GM19467 (cell line): Measurements from ENCODE around the gene UBASH3B.
A peak's percentile ranks its signal among the peaks of the same experiment; 100 is the strongest.

Source experiments
- ATAC-seq: cut with Tn5 transposase; IDR thresholded peaks from one replicate; pipeline ENCODE4 v1.9.1; 2021; ENCODE audit warnings: mild to moderate bottlenecking, moderate library complexity; ENCODE audit not compliant: unreplicated experiment

UBASH3B gene

DNA sequence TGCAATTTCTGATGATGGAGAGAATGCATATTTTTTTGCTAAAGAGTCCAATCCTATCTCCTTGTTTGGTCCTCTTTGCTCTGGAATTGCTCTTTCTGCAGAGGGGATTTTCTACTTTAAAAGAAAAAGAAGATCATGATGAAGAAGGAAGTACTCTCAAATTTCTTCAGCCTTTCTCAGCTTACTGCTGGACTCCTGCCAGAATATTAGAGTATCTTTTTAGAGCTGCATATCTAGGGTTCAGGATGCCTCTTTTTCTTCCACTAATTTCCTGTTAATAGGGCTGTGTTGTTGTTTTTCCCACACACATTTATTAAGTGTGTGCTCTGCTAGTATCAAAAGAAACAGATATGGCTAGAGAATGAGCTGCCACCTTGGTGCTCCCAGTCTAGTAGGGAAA is 18.2 kb downstream of the UBASH3B start:
- no peak for ATAC-seq

DNA sequence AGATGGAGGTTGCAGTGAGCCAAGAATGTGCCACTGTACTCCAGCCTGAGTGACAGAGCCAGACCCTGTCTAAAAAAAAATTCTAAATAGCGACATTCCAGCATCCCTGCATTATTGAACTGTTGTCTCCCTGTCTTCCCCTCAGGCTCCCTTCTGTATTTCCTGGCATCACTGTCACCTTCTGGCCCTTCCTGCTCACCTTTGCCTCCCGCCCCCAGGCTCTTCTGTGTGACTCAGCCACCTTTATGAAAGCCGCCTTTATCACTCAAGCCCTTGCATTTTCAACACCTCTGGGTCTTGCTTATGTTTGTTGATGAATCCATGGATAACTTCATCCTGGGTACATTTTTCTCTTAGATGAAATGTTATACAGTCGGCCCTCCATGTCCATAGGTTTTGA is 21.1 kb downstream of the UBASH3B start:
- no peak for ATAC-seq

DNA sequence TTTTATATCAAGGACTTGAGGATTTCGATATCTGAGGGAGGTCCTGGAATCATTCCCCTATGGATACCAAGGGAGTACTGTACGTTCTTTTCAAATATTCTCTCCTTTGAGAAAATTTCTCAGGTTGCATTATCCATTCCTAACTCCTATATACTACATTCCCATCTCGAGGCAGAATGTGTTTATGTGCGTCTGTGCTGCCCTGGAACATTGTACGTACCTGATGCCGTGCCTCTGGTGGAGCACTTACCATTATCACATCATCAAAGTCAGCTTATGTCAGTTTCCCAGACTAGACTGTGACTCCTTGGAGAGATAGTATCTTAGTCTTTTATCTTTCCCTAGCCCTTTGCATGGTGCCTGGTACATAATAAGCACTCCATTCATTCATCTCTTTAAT is 21.7 kb downstream of the UBASH3B start:
- no peak for ATAC-seq

DNA sequence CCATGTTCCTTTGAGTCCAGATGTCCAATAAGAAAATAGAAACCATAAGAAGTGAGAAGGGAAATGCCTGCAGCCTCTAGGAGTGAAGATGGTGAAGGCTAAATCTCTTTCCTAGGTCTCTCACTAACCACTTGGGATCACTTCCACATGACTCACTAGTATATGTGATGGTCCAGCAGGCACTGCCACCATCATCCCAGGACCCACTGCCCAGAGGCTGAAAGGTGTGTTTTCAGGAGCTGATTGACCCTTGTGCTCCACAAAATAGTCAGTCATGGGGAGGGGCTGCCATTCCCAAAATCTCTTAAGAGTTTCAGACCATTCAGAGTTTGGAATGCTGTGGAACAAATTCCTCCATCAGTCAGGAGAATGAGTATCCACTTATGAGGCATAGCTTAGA is 22.9 kb downstream of the UBASH3B start:
- no peak for ATAC-seq

DNA sequence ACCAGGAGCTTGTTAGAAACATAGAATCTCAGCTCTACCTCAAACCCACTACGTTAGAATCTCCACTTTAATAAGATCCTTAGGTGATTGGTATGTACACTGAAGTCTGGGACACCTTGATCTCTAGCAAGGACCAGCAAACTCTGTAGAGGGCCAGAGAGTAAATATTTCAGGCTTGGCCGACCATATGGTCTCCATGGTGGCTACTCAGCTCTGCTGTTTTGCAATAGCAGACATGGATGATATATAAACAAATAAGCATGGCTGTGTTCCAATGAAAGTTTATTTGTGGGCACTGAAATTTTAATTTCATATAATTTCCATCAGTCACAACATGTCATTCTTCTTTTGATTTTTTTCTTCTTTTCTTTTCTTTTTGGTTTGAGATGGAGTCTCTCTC is 23.9 kb downstream of the UBASH3B start:
- ATAC-seq: no peak

DNA sequence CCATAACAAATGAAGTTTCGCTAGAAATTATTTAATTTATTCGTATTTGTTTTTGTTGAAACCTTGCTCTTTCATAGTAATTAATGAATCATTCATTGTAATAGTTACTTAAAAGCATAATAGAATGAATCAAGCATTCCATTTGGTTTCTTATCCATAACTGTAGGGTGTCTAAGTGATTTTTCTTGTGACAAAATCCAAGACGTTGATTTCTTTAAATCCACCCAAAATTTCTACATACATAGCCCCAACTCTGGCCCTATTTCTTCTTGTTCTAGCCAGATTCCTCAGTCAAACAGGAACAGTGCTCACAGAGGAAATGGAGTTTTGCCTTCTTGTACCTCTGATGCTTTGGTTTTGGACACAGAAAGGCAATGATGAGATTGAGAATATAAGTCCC is 25.5 kb downstream of the UBASH3B start:
- no peak for ATAC-seq

DNA sequence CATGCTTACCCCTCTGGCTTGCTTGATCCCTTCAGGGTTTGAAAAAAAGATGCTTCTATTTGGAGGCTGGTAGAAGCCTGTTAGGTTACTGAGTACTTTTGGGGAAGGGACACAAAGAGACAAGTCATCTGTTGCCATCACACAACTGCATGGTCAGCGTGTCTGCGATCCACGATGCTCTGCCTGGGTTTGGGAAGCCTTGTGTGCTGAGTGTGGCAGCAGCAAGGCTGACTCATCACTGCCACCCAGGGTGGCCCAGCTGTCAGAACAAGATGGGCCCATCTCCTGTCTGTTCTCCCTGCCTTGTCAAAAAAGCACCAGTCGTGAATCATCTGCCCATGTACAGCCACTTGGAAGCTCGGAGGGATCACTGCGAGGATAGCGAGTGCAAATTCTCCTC is 26.2 kb downstream of the UBASH3B start:
- ATAC-seq: no peak

DNA sequence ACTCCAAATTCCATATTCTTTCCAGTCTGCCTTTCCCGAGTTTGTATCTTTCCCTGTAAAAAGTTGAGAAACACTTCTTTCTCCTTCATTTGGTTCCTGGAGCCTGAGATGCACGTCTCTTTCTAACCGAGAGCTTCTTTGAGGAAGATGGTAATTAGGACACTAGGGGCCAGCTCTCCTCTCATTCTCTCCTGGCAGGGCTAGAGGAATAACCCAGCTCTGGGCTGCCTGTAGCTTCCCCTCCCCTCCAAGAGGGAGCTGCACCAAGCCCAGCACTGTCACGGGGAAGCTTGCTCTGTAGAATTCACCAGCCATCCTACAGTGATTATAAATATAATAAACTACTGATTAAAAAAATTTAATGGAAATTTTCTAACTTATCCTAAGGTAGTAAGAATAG is 26.9 kb downstream of the UBASH3B start:
- no peak for ATAC-seq

DNA sequence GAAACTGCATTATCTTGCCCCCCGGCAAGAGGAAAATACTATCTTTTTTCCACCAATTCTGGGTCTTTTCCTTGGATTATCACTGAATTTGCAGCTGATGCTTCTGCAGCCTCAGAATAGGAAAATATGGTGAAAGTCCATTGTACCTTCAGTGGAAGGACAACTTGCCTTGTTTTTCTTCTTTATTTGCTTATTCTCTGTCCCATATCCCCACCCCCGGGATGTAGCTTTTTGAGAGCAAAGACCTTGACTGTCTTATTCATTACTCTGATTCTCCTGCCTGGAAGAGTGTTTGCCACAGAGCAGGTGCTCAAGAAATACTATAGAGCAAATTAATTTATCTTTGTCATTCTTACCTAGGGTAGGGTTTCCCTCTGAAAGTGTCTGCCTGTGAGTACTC is 29.5 kb downstream of the UBASH3B start:
- no peak for ATAC-seq

DNA sequence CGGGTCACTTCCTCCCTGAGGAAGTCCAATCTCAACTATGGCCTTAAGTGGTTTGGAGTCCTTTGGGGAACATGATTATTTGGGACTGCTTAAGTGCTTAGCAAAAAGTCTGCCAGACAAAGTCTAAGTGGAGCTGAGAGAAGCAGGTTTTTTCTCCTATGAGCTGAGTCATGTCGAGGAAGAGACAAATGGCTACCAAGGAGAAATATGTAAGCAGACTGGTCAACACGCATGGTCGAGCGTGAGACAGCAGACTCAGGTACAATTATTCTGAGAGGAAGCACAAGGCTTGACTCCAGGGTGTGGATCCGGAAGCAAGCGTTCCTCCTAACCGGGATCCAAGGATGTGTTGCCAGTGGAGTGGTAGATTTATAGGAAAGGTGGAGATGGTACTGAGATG is 30.6 kb downstream of the UBASH3B start:
- ATAC-seq: no peak

DNA sequence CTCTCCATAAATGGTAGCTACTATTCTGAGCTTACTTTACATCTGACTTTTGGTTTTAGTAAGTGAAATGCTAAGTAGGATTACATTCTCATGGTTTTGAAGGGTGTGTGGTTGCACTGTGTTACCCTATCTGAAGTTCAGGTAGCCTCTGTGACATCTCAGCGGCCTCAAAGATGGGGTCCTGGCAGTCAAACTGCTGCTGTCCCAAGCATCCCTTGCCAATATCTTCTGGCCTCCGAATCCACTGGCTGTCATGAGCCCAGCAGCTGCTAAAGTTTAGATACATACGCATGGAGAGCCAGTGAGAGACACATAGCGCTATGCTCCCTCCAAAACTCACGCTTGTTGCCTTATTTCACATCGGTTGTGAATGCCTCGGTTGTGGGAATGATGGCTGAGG is 34.9 kb downstream of the UBASH3B start:
- ATAC-seq: no peak

DNA sequence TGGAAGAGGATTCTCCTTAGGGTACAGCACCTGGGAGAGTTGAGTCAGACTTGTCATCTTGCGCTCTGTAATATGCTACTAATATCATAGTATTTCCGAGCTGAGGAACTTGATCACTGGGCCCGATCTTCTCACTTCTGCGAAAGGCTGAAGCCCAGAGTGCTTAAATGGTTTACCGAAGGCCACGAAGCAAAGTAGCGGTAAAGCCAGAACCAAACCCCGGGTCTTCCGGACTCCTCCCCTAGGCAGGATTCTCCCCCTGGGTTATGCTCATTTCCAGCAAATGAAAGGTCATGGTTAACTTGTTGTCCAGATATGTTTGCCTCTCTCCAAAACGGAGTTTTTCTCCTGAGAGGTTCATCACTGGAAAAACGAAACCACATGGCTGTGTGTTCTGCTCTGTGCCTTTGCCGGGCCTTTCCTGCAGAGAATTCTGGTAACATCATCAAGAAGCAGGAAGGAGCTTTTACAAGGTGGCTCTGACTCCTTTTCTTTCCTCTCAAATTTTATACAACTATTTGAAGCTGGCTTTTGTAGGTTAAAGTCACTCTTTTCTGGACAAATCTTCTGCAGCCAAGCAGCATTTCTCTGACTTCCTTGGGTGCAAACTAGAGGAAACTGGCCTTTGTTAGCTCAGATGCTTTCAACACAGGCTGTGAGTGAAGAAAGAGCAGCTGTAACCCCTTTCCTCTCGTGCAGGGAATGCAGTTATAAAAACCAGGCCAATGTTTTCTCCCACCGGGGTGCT is 35.5 kb downstream of the UBASH3B start:
- no peak for ATAC-seq

DNA sequence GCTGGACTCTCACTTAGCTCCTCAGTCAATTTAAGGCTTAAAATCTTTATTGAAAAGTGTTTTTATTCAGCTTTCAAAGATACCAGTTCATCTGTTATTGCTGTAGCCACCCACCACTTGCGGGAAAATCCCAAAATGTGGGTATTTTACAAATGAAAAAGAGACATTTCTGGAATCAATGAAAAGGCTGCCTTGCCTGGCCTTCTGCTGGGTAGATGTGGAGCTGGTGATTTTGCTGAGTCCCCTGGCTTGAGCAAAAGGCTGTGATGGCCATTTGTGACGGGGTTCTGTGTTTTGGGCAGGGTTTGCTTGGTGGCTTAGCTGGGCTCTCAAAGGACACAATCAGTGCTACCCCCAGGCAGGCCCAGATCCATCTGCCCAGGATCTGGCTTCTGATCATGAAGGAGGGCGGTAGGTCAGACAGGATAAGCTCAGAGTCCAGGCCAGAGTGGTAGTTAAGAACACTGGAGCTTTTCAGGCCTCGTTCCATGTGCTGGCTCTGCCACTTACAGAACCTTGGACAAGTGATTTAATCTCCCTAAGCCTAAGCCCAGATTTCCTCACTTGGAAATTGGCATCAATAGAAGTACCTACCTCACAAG is 36.1 kb downstream of the UBASH3B start:
- ATAC-seq: no peak

DNA sequence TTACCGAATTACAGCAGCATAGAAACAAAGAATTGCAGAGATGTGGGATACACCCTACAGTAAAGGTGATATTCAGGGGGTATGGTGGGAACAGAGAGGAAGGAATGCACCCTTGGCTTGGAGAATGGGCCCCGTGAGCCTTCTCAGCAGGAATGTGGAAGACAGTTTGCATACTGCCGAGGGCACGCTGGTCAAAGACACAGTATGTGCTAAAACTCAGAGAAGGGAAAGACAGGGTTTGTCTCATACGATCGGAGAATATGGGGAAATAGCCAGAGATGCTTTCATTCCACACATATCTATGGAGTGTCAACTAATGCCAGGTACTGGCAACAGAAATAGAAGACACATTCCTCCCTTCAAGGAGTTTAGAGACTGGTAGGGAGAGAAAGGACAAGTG is 36.9 kb downstream of the UBASH3B start:
- ATAC-seq: no peak

DNA sequence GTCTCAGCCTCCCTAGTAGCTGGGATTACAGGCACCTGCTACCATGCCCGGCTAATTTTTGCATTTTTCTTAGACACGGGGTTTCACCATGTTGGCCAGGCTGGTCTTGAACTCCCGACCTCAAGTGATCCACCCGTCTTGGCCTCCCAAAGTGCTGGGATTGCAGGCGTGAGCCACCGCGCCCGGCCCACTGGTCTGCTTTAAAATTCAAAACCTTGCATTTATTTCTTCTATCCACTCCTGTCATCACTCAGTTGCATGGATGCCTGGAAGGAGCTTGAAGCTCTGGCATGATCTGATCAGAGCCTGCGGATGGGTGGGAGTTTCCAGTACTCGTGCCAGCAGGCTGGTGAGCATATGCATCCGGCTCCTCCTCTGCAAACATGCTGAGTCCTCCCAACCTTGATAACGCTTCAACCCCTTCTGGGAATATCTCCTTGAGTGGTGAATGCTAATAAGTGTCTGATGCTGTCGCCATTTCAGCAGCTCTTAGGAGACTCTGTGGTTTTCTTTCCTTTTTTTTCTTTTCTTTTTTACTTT is 39.6 kb downstream of the UBASH3B start:
- no peak for ATAC-seq

DNA sequence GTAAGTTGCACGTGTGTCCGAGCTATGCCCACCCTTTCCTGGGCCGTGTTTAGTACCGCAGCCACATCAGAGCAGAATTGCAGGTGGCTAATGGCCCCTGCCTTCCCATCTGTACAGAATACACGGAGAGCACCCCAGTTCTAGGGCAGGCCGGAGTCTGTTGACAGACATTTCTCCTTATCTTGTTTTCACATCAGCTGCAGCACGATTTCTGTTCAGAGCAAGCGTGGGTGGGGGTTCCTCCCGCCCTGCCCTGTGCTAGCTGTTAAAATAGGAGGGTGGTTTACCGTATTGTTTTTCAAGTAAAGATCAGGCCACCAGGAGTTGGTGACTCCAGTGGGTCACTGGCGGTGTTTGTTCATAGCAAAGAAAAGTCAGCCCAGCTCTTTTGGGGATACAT is 41.1 kb downstream of the UBASH3B start:
- ATAC-seq: no peak

DNA sequence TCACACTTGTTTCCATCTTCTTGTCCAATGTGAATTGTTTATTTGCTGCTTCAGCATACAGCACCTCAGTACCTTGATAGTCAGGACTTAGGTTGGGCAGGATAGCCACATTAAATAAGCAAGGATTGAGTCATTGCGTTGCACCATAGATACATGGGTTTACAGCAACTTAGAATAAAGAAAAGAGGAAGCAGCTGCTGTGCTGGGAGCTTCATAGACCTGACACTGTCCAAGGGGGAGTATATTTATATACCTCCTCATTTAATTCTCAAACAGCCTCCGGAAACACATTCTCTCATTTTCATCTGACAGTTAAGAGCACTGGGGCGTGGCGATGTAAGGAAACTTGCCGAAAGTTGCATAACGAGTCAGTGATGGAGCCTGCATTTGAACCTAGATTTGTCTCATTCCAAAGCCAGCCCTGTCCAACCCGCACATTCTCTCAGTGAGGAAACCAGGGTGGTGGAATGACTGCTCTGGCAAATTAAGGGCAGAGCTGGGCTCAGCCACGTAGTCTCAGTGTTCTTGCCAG is 42.2 kb downstream of the UBASH3B start:
- ATAC-seq: peak; percentile 78

DNA sequence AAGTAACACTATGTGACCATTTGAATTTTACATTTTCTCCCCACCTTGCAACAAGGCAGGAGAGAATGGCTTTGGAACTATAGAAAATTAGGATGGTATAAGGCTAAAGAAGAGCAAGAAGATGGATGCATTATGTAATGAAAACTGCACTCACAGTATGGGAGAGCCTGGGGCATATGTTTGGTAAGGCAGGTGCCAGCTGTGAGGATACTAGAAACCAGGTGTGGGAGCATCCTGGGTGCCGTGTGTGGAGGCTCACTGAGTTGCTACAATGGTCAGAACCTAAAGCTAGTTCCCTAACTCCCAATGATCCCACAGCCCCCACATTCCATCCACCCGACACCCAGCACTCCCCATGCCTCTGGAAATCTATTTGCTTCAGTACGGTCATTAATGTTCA is 42.9 kb downstream of the UBASH3B start:
- ATAC-seq: no peak

DNA sequence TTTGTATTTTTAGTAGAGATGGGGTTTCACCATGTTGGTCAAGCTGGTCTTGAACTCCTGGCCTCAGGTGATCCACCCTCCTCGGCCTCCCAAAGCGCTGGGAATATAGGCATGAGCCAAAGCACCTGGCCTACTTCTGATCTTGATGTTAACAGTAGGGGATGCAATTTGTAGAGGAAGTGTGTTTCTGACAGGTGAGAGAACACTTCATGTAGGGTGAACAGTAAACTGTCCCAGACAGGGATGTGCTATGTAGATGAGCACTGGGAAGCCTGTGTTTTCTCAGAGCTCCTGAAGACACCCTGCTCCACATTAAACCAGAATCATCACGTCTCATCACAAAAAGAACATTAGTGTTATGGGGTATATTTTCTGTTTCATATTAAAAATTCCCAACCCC is 45.1 kb downstream of the UBASH3B start:
- ATAC-seq: no peak

DNA sequence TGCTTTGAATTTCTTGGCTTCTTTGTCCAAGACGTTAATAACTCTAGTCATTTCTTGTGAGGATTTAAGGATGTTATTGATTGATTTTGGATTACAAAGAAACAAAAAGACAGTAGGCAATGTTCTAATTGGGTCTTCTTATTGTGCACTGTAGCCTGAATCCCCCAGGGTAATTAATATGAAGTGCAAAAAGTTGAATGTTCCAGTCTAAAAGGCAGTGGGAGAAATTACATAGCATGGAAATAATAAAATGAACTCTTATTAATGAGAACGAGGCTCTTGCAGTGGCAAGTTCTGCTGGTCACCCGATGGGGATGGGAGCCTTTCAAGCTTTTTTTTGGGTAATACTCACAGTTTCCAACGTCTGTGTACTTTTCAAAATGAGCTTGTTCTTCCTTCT is 45.6 kb downstream of the UBASH3B start:
- no peak for ATAC-seq

DNA sequence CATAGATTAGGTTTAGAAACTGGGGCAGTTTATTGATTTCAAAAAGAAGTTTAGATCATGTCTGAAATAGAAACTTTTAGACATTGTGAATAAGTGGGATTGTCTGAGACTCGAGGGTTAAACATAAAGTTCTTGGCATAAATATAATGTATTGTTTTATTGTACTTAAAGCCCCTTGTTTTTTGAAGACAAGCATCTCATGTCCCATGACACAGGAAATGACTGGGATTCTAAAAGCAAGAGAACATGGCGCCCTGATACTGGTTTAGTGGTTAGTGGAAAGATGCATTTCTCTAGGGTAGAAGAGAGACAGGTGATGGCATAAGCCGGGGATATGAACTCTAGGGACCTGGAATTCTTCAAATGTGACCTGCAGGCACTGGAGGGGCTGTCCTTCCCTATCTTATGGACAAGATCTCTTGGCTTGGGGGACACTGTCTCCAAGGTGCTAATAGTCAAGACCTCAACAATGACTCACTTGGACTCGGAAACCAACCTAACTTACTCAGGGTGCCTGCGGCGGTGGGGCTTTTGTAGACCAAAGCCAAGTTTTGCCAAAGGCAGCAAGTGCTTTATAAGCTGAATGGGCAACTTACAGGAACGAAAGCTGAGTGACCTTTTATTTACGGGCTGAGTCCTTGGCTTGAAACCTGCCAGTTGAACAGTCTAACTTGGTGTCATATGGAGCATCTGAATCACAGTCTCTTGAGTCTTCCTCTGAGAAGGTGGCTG is 48.2 kb downstream of the UBASH3B start:
- no peak for ATAC-seq

DNA sequence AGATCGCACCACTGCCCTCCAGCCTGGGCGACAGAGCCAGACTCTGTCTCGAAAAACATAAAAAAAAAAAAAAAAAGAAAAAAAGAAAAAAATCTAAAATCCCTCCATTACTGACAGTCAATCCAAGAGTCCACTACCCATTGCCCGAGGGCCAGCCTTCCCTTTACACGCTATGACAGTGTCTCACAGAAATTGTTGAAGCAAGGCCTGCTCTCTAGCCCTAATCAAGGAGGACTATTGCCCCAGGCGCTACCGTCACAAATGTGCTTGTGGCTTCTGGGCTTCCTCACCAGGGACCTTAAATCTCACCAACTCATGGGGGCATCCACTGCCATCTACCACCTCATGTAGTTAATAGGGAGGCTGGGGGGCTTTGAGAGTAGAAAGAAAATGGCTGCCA is 49.9 kb downstream of the UBASH3B start:
- ATAC-seq: no peak
